Hematopoietic multipotent progenitor cell treated with erythropoietin and hydrocortisone succinate and interleukin-3 and kit ligand, for 6 days (in vitro differentiated cells): ENCODE results near the gene PGM5.
A peak's percentile ranks its signal among the peaks of the same experiment; 100 is the strongest.

Source experiments
- DNase-seq: peaks from one replicate; pipeline ENCODE4 v3.0.0-alpha.2; 2015

The PGM5 gene

DNA sequence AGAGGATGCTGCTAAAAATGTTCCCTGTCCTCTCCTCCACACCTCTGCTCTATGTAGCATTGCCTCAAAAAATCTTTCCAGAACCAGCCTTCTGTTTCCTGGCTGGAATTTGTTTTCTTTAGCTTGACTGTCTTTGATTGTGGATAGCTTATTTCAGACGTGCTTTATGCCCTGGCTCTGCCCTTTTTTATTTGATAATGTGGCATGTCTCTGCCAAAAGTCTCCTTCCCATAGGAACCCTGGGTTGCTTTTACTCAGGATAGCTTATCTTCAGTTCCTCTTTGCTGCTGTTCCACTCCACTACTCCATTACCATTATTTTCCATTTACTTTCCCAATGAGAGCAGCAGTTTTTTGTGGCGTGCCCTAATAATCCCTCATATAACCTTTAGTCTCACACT lies 185.2 kb downstream of the PGM5 start:
- no peak for DNase-seq

DNA sequence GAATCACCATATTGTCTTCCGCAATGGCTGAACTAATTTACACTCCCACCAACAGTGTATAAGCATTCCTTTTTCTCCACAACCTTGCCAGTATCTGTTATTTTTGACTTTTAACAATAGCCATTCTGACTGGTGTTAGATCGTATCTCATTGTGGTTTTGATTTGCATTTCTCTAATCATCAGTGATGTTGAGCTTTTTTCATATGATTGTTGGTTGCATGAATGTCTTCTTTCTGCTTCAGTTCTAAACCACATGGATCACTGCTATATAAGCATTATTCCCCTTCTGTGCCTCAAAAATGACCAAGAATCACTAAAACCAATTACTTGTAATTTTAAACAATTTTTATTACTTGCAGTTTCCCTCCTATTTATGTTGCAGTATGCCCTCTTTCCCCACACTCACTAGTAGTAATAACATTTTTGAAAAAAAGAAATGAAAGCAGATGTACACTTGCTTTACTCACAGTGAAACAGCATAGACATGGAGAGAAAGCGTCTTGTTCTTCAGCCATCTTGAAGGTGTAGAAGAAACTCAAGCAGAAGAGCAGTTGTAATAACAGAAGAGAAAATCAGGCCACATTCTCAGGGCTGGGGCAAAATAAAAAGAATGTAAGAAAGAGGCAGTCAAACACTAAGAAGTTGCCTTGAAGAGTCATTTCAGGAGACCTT lies 188.8 kb downstream of the PGM5 start:
- no peak for DNase-seq

GRCh38 chr9:68546596-68547390 lies 190.4 kb downstream of the PGM5 start:
- peak; percentile 62 for DNase-seq

GRCh38 chr9:68547417-68547816 lies 191.0 kb downstream of the PGM5 start:
- DNase-seq, result peak; percentile 26

DNA sequence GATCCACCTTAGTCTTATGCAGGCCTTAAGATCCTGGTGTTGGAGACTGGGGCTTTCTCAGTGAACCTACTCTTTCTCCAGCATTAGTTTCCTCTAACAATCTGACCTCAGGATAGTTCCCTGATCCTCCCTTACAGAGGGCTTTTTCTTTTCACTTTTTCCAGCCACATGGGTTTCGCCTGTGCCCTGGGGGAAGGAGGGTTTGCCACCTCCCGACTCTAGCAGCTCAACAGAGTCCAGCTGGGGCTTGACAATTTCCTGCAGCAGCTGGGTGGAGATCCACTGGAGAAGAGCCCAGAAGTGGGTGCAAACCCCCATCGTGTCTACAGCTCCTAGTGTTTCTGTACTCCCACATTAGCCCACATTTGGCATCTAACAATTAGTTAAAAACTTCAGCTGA lies 191.8 kb downstream of the PGM5 start:
- no peak for DNase-seq

DNA sequence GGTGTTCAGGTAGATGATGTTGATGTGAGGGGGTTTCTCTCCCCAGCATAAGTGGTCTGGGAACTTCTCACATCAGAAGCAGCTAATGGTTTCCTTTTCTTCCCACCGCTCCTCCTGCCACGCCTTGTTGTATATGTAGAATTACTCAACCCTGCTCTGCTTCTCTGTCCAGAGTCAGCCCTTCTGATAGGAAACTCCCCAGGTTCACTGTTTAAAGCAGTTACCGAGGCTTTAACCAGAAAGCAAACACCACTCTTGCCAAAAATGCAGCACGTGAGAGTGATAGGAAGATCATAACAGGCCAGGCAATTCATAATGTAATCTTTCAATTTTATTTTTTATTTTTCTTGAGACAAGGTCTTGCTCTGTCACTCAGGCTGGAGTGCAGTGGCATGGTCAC lies 194.8 kb downstream of the PGM5 start:
- DNase-seq, result no peak

GRCh38 chr9:68552700-68553476 lies 196.5 kb downstream of the PGM5 start:
- no peak for DNase-seq

DNA sequence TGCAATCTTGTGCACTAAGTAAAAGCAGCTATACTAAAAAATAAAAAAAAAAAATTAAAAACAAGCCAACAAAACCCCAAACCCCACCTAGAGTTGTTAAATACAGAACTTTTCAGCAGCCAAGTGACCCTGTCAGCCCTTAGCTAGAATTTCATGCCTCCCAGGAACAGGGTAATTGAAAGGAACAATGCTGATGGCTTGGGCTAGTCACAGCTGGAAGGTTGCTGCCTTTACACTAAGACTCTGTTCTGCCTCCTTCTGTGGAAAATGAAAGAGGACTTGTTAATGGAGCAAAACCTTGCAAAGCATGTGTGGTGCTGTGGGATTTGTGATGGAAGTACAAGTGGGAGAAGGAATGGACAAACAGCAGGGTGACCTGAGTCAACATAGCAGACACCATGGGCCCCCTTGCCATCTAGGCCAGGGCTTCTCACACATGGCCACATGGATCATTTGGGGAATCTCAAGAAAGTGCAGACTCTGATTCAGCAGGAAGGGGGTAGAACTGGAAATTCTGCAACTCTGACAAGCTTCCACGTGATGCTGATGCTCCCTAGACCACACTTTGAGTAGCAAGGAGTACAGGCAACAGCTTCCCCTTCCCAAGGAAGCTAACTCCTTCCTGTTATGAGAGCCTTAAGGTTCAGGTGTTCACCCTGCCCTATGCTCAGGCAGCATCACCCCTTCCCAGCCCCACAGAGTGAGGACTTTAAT lies 199.2 kb downstream of the PGM5 start:
- no peak for DNase-seq

GRCh38 chr9:68558545-68558944 lies 202.1 kb downstream of the PGM5 start:
- no peak for DNase-seq

DNA sequence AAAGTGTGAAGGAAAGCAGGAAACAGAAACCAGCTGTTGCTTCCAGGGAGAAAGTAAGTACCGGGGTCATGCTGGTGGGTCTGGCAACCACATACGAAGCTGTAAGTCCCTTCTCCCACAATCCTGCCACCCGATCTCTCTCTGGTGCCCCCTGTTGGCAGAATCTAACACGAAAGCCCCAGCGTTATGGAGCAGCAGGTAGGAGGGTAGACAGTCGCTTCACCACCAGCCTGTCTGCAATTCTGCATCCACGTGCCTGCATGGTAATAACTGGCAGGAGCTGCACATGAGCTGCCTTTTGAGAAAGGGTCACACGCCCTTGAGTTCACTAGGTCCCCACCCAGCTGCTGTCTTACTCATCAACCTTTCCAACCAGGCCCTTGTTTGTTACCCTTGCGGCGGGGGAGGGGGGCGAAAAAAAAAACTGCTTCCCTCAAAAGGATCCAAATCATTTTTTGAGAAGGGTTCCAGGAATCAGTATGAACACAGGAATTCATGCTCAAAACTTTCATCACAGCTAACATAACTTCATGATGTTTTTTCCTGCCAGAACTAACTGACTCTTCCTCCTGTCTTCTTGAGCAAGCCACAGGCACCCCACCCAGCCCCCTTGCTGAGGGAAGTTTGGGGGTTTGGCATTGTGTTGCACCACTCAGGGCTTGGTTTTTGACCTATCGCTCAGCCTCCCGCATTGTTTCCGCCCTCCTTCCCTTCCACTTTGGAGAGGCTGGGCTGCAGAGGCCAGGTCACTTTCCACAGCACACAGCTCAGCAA lies 203.8 kb downstream of the PGM5 start:
- DNase-seq, result peak; percentile 79

GRCh38 chr9:68562461-68562860 lies 206.1 kb downstream of the PGM5 start:
- no peak for DNase-seq

DNA sequence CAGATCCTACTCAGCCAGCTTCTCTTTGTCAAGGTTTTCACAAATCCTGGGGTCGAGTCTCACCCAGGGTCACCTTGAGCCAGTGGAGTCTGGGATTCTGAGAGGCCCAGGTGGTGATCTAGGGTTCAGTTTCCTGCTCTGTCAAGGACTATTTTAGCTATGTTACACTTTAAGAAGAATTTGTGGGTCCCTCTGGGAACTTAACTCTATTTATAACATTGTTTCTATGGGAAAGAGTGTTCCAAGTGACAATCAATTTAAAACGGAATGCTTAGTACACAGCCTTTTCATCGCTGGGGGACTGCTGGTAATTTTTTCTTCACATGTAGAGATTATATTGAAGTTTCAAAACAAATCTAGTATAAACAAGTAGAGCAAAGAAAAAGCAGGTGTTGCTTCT lies 211.2 kb downstream of the PGM5 start:
- DNase-seq, result no peak

- peak; percentile 12 for DNase-seq
Observed at GRCh38 chr9:68574150-68574549, 217.7 kb downstream of the PGM5 start.

GRCh38 chr9:68575817-68576216 lies 219.4 kb downstream of the PGM5 start:
- no peak for DNase-seq

GRCh38 chr9:68577774-68578591 lies 221.6 kb downstream of the PGM5 start:
- no peak for DNase-seq
